Suprapubic skin (tissue), 4 donors: ENCODE measurements around the gene WNK2.

Source experiments
- POLR2A ChIP-seq, 2 donors: fragments of 450-650 bp; IDR thresholded peaks; one replicate each; pipeline ENCODE4 v1.6.1; 2017; ENCODE audit warnings: antibody characterized with exemption in 2 of 2, mild to moderate bottlenecking in 2 of 2, moderate library complexity in 2 of 2
- POLR2AphosphoS5 ChIP-seq, 3 donors: sonication (generic); formaldehyde crosslinking; IDR thresholded peaks; one replicate each; pipeline ENCODE4 v1.6.1; 2017; ENCODE audit warnings: antibody characterized with exemption in 3 of 3
- TF ChIP-seq, protein P1 (sequence below), 2 donors: fragments of 200-600 bp in 1 of 2; fragments of 450-650 bp in 1 of 2; sonication (generic) in 1 of 2; IDR thresholded peaks; one replicate each; pipeline ENCODE4 v1.5.1; 2016 to 2019; ENCODE audit warnings: antibody characterized with exemption in 2 of 2, mild to moderate bottlenecking in 1 of 2, moderate library complexity in 1 of 2

DNA sequence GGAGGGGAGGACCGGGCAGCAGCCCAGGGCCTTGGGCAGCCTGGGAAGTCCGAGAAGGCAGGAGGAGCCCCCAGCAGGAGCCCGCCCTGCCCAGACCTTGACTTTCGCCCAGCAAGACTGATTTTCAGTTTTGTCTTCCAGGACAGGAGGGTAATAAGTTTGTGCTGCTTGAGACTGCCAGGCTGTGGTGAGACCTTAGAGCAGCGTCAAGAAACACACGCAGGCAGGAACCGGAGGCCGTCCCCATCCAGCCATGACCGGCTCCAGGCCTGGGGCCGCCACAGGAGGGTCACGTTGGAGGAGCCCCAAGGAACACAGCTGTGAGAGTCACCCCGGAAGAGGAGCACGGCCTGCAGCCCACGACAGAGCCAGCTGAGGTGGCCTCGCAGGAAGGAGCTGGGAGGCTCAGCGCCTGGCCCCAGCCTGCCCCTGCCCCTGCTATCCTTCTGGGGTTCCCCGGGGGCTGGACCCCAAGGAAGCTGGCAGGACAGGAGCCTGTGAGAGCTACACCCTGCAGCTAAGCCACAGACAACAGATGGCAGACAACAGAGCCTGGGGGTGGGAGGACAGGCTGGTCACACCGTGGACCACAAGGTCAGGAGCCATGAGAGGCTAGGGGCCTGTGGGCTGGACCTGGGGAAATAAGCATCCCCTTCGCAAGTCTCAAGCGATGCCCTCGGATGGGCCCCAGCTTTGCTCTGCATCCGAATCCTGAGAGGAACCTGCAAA is 141.5 kb downstream of the WNK2 start:
- TF ChIP-seq, protein P1, sequence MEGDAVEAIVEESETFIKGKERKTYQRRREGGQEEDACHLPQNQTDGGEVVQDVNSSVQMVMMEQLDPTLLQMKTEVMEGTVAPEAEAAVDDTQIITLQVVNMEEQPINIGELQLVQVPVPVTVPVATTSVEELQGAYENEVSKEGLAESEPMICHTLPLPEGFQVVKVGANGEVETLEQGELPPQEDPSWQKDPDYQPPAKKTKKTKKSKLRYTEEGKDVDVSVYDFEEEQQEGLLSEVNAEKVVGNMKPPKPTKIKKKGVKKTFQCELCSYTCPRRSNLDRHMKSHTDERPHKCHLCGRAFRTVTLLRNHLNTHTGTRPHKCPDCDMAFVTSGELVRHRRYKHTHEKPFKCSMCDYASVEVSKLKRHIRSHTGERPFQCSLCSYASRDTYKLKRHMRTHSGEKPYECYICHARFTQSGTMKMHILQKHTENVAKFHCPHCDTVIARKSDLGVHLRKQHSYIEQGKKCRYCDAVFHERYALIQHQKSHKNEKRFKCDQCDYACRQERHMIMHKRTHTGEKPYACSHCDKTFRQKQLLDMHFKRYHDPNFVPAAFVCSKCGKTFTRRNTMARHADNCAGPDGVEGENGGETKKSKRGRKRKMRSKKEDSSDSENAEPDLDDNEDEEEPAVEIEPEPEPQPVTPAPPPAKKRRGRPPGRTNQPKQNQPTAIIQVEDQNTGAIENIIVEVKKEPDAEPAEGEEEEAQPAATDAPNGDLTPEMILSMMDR (IDR thresholded peaks at IDR 0.05), result no peak
- TF ChIP-seq POLR2A (IDR thresholded peaks at IDR 0.05), result no peak
- no peak for TF ChIP-seq POLR2AphosphoS5 (IDR thresholded peaks at IDR 0.05)
